Stimulated activated CD8-positive, alpha-beta memory T cell treated with anti-CD3 and anti-CD28 coated beads, Interleukin-7, amount 100 ng/mL, for 24 hours (primary cell): ENCODE measurements around the gene ADSL.
"Not testable (repeated sequence)": the region's sequence is repeated elsewhere in the genome, so short reads cannot be mapped to it uniquely, and the experiment has no call there.

Experiments used
- DNase-seq: peaks from one replicate; pipeline ENCODE4 v3.0.0-alpha.2; 2020; ENCODE audit warnings: low read depth

The ADSL gene

DNA sequence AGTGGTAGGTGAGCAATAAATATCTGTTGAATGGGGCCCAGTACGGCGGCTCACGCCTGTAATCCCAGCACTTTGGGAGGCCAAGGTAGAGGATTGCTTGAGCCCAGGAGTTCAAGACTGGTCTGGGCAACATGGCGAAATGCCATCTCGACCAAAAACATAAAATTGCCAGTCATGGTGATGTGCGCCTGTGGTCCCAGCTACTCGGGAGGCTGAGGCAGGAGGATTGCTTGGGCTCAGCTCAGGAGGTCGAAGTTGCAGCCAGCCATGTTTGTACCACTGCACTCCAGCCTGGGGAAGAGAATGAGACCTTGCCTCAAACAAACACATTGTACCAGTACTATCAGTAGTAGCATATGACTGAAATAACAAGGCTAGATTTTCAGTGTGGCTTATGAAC is 28.3 kb downstream of the ADSL start:
- no peak for DNase-seq

DNA sequence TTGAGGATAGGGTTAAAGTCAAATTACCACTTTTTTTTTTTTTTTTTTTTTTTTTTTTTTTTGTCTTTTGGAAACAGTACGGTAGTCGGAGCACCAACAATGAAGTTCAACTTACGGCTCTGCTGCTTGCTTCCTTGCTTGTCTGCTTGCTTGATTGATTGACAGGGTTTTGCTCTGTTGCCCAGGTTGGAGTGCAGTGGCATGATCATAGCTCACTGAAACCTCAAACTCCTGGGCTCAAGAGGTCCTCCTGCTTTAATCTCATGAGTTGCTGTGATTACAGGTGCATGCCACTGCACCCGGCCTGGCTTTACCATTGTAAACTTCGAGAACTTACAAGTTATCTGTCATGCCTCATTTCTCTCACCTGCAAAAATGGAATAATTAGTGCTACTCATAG is 29.8 kb downstream of the ADSL start:
- no peak for DNase-seq

DNA sequence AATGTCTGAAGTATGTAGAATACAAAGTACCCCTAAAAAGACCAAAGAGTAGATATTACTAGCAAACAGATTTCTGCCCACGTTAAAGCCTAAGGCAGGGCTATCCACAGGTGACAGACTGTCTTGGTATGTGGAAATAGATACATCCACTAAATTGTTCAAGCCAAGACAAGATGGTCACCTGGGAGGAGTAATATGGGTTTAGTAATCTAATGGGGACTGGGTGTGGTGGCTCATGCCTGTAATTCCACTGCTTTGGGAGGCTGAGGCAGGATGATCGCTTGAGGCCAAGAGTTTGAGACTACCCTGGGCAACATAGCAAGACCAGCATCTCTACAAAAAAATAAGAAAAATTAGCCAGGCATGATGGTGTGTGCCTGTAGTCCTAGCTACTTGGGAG is 31.6 kb downstream of the ADSL start:
- DNase-seq, result no peak

DNA sequence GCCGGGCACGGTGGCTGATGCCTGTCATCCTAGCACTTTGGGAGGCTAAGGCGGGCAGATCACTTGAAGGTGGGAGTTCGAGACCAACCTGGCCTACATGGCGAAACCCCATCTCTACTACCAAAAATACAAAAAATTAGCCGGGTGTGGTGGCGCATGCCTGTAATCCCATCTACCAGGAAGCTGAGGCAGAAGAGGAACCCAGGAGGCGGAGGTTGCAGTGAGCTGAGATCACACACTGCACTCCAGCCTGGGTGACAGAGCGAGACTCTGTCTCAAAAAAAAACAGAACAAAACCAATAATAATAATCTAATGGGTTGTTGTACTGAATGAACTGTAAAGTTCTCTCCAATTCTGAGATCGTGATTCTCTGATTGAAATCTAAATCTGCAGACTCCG is 32.1 kb downstream of the ADSL start:
- DNase-seq, result not testable (repeated sequence)

DNA sequence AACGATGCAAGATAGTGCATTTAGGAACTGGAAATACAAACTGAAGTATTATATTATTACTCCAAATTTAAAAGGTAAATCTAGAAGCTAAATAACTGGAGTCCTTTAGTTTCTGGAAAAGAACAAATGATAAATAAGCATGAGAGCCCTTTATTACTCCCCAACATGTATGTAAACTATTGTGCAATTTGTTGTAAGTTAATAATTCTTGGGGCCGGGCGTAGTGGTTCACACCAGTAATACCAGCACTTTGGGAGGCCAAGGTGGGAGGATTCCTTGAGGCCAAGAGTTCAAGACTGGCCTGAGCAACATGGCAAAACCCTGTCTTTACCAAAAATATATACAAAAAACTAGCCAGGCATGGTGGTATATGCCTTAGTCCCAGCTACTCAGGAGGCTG is 35.2 kb downstream of the ADSL start:
- DNase-seq, result no peak

DNA sequence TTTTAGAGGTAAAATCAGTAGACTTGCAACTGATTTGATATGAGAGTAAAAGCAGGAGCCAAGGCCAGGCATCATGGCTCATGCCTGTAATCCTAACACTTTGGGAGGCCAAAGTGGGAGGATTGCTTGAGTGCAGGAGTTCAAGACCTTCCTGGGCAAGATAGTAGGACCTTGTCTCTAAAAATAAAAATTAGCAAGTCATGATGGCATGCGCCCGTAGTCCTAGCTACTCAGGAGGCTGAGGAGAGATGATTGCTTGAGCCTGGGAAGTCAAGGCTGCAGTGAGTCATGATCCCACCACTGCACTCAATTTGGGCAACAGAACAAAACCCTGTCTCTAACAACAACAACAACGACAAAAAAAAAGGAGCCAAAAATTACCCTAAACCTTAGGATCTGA is 37.6 kb downstream of the ADSL start:
- DNase-seq, result no peak

DNA sequence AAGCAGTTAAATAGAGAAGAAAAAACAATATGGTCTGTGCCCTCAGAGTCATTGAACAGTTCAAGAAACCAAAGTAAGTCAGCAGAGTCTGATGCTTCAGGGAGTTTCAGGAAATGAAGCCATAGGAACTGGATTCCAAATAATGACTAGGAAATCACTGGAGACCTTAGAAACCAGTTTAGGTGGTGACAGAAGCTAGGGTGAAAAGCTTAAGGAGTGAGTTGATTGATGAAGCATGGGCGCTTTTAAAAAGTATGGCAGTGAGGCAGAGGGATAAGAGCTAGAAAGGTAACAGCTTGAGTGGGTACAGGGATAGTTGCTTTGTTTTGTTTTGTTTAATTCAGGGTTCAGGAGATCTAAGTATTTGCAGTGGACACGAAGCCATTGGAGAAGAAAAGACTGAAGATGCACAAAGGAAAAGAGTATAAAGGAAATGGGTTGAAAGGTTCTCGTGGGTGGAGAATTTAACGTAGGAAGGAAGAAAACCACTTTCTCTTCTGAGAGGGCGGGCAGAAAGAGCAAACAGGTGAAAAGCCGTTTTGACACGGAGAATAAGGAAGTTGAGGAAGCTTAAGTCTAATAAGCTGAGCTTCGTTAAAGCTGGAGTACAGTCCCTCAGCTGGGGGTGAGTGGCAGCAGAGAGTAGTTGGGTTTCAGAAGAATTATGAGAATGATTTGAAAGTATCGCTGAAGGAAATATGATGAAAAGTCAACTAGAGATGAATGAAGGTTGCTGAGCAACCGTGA is 38.9 kb downstream of the ADSL start:
- no peak for DNase-seq

DNA sequence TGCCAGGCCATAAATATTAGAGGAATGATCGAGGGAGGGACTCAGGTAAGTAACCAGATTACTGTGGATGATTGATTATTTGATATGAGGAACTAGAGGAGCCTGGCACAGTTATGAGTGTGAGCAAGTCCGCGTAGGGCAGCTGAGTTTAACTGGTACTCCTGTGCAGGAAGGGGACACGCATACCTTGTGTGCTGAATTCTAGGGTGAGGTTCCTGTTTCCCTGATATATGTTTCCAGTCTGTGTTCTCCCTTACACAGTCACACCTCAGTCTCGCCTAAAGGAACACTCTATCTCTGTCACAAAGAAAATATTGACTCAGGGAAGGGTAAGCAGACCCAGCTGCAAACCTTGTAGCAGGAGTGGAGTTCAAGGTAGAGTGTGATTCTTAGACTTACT is 41.4 kb downstream of the ADSL start:
- no peak for DNase-seq

DNA sequence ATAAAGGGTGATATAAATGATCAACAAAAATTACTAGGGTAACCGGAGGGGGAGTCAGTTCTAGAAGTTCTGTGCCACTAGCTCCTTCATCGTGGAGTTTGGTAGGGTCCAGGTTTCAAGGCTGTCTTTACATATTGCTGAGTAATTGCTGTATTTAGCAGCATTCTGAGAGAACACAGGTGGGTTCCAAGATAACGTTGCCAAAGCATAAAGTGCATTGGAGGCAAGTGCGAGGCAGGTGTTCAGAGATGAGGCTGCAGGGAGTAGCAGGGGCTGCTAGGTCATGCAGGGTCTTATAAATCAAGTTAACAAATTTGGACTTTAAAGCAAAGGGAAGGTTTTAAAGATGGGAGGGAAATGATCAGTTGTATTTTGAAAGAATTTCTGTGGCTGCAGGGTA is 41.9 kb downstream of the ADSL start:
- no peak for DNase-seq

DNA sequence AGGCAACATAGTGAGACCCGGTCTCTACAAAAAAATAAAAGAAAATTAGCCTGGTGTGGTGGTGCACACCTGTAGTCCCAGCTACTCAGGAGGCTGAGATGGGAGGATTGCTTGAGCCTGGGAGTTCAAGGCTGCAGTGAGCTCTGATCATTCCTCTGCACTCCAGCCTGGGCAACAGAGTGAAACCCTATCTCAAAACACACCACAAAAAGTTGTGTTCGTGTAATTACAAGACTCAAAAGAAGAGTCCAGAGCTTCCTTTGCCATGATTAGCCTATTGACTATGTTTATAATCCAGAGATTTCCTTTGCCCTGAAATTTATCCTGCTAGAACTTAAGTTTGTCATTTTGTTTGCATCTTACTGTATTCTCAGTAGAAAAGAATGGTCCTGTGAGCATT is 45.1 kb downstream of the ADSL start:
- no peak for DNase-seq

DNA sequence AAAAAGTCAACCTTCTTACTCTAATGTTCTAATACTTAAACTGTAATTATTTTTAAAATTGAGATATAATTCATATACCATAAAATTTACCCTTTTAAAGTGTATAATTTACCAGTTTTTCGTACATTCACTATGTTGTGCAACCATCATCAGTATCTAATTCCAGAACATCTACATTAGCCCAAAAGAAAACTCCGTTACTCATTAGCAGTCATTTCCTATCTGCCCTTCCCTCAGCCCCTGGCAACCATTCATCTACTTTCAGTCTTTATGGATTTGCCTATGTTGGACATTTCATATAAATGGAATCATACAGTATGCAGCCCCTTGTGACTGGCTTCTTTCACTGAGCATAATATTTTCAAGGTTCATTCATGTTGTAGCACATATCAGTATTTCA is 46.3 kb downstream of the ADSL start:
- no peak for DNase-seq

DNA sequence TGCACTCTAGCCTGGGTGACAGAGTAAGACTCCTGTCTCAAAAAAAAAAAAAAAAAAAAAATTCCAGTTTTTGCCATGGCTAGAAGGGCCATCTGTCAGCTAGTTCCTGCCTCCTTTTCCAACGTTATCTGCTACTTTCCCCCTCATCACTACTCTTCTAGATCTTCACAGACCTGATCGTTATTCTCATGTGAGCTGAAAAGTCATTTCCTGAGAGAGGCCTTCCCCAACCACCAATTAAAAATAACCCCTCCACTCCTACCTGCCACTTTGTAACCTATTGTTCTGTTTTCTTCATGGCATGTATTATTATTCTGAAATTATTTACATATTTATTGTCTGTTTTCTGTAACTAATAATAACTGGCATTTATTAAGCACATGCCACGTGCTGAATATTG is 48.3 kb downstream of the ADSL start:
- DNase-seq, result no peak

DNA sequence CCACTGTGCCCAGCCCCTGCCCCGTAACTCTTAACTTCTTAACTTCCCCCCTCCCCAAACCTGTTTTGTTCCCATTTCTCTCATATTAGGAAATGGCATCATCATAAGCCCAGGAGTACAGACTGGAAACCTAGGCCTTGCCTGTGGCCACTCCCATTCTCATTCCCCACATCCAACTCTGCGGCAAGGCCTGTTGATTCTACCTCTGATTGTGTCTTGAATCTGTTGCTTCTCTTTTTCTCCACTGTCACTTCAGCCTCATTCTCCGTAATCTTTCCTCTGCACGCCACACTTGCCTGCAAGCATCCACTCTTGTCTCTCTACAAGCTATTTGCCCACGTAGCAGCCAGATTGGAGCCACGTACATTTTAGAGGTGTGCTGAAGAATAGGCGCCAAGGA is 49.3 kb downstream of the ADSL start:
- no peak for DNase-seq

DNA sequence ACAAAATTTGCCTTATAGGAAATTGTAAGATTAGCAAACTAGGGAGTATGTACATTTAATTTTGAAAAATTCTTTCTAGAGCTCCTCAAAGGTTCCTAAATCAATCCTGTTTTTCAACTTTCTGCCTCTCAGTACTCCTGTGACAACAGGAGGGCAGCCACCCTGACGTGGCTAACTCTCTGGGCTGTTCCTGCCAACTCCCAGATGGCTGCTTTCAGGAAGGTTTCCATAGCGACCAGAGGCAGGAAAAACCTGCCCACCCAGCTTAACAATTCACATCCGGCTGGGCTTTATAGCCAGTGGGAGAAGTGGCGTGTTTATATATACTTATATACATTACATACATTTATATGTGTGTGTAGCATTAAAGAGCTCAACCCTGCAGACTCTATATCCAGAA is 50.6 kb downstream of the ADSL start:
- DNase-seq, result no peak

DNA sequence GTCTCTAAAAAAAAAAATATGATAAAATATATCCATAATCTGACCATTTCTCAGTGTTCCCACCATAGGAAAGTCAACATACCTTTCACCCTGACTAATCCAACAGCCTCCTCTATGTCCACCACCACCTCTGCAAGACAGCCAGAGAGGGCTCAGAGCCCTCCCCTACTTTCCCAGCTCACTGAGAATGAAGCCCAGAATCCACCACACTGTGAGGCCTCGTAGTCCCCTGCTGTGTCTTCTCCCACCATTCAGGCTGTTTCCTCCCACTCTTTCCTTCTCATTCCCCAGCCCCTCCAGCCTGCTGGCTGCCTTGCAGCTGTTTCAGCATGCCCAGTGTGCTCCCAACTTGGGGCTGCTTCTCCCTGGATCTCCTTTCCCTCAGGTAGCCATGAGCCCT is 51.1 kb downstream of the ADSL start:
- no peak for DNase-seq

DNA sequence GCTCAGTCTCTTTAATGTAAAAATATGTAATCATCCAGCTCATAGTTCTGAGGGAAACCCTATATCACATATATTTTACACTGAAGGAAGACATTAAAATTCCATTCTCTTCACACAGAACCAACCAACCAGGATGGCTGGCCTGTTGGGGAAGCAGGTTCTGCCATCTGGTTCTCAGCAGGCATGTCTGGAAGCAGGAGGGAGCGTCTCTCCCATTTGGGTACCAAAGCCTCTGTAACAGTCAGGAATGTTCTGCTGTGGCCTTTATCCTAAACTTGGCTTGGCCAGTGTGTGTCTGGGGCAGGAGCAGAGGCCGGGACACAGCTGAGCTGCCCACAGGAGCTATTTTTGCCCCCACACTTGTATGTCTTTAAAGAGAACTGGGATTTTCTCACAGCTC is 53.3 kb downstream of the ADSL start:
- DNase-seq, result no peak

DNA sequence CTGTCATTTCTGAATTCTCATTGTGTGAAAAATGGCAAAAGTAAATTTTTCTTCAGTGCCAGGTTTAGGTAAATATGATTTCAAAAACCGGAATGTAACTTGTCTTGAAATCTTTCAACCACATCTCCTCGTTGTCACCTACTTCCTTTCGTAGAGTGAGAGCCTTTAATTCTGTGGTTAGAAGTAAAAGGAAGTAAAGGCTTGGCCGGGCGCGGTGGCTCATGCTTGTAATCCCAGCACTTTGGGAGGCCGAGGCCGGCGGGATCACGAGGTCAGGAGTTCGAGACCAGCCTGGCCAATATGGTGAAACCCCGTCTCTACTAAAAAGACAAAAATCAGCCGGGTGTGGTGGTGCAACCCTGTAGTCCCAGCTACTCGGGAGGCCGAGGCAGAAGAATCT is 53.9 kb downstream of the ADSL start:
- DNase-seq, result no peak

DNA sequence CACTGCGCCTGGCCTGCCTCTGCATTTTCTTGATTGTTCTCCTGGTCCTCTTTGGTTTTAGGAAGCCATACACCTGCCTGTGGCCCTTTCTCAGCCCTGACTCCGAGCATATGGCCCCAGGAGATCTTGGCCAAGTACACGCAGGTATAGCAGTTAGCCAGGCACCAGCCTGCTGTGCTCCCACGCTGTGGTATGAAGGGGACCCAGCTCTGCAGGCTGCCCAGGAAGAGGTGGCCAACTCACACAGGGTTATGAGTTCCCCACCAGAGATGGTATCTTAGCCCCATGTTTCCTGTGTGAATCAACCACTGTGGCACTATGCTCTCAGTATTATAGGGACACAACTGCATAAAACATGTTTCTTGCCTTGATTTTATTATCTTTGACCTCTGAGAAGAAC is 55.2 kb downstream of the ADSL start:
- DNase-seq, result peak; percentile 20

DNA sequence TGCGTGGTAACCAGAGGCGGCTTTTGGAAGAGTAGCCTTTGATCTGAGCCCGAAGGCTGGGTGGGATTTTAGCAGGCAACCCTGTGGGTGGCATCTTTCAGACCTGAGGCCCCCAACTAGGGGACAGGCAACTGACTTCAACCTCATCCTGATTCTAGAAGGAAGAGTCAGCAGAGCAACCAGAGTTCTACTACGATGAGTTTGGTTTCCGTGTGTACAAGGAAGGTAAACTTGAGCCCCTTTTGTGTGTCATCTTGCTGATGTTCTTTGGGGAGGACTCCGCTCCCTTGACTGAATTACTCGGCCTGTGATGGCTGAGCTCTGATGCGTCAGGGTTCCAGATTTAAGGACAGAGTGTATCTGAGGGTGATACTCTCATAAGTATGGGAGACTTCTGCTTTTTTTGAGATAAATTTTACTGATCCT is 55.7 kb downstream of the ADSL start:
- no peak for DNase-seq

DNA sequence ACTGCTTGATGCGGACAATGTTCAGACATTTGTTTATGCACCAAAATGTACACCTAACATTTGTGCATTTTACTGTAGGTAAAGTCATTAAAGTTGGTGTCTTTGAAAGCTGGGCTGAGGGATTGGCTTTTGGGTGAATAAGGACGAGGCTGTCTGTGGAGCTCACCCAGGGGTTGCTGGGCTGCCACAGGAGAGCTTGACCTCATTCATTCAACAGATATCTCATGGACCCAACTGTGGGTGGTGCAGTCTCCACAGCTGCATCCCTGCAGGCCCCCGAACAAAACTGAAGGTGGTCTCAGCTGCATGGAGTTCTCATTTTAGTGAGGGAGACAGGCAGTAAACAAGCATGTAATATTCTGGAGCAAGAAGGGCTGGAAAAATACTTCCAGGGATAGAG is 56.8 kb downstream of the ADSL start:
- no peak for DNase-seq

DNA sequence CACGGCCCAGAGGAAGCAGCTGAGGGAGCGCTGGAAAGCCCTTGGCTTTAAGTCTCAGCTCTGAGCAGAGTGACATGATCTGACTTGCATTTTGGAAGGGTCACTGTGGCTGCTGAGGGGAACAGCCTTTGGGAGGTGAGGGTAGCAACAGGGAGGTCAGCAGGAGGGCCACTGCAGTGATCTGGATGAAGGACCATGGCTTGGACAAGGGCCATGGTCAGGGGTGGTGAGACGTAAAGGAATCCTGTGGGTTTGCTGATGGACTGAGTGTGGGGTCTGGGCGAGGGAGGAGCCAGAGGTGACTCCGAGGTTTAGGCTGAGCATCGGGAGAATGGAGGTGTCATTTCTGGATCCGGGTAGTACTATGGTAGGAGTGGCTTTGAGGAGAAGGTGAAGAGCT is 57.4 kb downstream of the ADSL start:
- DNase-seq, result no peak

DNA sequence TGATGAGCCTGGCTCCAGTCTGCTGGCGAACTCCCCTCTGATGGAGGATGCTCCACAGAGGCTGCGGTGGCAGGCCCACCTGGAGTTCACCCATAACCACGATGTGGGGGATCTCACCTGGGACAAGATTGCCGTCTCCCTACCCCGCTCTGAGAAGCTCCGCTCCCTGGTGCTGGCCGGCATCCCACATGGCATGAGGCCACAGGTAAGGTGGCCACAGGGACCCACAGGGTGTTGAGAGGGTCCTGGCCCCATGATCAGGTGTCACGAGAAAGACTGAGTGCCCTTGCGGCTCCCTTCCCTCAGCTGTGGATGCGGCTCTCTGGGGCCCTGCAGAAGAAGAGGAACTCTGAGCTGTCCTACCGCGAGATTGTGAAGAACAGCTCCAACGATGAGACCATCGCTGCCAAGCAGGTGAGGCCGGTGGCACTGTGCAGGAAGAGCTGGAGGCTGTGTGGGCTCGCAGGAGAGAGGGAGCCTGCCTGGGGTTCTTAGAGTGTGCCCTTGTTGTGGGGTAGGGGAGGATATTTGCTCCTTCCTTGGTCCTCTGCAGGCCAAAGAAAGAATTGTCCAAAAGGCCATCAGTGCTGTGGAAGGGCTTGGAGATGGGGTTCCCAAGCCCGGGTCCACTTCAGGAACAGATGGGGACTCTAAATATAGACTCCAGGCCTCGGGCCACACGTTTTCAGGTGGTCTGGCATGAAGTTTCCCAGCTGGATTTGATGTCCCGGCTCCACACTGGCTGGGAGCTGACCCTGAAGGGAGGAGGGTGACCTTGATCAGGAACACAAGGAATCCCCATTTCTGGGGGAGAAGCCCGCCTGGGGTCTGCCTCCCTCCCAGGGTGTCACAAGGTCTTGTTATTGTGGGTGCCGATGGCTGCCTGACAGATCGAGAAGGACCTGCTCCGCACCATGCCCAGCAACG is 58.2 kb downstream of the ADSL start:
- DNase-seq, result no peak
